Stimulated activated CD8-positive, alpha-beta memory T cell treated with anti-CD3 and anti-CD28 coated beads, Interleukin-7, amount 100 ng/mL, for 4 hours (primary cell): ENCODE data around the gene WNK1.

Source experiments
- DNase-seq, 2 donors: peaks; one replicate each; pipeline ENCODE4 v3.0.0-alpha.2; 2020; ENCODE audit warnings: low read depth in 2 of 2

Gene WNK1

GRCh38 chr12:951176-951575, 198.8 kb downstream of the WNK1 start:
- DNase-seq: no peak

DNA sequence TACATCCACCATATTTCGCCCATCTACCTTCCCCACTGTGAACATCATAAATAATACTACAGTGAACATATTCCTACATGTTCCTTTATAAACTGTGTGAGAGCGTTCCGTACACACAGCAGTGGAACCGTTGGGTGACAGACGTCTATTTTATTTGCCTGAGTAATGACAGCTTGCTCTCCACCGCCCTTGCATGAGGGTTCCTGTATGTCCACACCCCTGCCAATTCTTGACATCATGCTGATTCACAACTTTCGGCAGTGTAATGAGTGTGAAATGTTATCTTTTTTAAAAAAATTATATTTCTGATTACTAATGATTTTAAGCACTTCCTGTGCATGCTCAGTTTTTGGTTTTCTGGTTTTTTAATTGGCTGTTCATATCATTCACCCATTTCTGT, 201.4 kb downstream of the WNK1 start:
- no peak for DNase-seq

DNA sequence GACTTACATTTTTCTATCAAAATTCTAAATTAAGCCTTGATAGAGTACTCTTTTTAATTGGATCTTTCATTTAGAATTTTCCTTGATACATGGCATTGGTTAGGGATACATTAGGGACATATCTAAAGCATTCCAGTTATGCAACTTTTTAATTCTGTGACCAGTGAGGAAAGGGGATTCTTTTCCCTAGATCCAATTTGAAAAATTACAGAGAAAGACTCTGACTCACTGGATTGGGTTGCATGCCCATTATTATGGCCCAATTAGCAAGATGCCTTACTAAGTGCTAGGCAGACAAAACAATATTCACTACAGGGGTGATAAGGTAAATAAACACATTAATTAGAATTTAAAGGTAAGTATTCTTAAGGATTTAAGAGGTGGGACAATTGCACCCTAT, 202.4 kb downstream of the WNK1 start:
- no peak for DNase-seq

DNA sequence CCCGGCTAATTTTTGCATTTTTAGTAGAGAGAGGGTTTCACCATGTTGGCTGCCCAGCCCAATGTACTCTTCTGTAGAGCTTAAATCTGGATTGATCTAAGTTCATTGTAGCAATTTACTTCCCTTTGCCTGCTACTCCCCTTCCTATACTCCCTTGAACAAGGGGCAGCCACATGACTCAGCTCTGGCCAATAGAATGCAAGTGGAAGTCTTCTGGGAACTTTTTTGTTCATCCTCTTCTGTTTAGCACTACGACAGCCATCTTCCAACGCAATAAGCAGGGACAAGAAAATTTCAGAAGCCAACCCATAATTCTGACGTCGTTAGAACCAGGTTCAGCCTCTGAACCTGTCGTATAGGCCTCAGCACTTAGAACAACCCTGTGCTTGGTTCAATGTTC, 203.6 kb downstream of the WNK1 start:
- DNase-seq: no peak

- DNase-seq: no peak
Measured at GRCh38 chr12:958588-959123, 206.3 kb downstream of the WNK1 start.
